ENCODE measurements around the gene PGPEP1. TPM values are rescaled to one million over a fixed set of nuclear protein-coding genes. Genes with fewer than 3 reads are reported as not detected.

The PGPEP1 gene
- total RNA-seq, 1 experiment from 2014 or later = 11.4 TPM

DNA sequence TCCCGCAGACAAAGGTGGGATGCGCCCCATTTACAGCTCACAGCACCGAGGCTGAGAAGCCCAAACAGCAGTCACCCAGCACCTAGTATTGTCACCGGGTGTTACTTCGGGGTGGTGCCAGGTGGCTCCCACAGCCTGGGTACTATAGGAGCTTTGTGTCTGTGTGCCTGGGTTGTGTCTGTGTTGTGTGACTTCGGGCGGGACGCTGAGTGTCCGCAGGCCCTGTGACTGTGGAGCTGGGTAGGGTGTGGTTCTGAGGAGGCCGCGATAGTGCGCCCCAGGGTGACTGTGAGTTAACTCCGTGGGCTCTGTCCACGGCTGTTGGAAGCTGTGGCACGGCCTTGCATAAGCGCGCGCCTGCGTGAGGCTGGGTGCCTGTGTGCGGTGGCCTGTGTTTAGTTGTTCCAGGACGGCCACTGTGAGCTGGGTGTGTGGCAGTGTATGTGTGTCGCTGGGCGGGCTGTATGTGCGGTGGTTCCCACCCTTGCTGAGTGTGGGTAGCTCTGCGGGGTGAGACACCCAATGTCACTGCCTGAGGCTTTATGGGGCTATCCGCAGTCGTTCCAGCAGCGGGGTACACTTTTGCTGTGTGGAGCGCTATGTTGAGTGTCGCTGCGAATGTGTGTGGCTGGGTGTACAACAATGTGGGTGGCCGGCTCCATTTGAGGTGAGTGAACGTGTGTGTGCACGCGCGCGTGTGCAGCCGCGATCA, 78.2 kb downstream of the PGPEP1 start:
- H3K27ac ChIP-seq (ENCODE audit: low read length) = no peak overlapping the region
- H3K4me2 ChIP-seq (ENCODE audit: low read length) = peak overlapping the region; percentile 99
- no peaks in the 10 kb centered on the region for H3K9me2 ChIP-seq (replicated peaks; ENCODE audit: low read length)
- peak; percentile 6 for ATAC-seq
- no peak overlapping the region; the same call in 1 of the 2 replicates for H3K9ac ChIP-seq (ENCODE audit: low read length)
- peaks cover 7% of the 10 kb centered on the region; the same call in 1 of the 2 replicates for H4K20me1 ChIP-seq (ENCODE audit: low read length)
- no peak for DNase-seq
- peak overlapping the region; percentile 91 for H2AFZ ChIP-seq (ENCODE audit: low read length)
- no TSS peak for BruUV-seq (replicated peaks)
- ChIA-PET CTCF (interaction anchor here (0.6 to 0.7 kb wide), 2 partner anchors 90 to 139 kb away, joined by 3 read pairs; no protein-coding TSS in a partner anchor), POLR2A (ENCODE audit: unreplicated experiment) (no interaction called here)
- peaks cover 37% of the 10 kb centered on the region for H3K4me1 ChIP-seq (ENCODE audit: insufficient read depth, low read length)
- TF ChIP-seq EZH2 (IDR thresholded peaks at IDR 0.05; ENCODE audit: low read length, unreplicated experiment) (no peak), EZH2phosphoT487 (IDR thresholded peaks at IDR 0.05; ENCODE audit: borderline replicate concordance, low read length) (no peak)
- TF ChIP-seq, protein P1, sequence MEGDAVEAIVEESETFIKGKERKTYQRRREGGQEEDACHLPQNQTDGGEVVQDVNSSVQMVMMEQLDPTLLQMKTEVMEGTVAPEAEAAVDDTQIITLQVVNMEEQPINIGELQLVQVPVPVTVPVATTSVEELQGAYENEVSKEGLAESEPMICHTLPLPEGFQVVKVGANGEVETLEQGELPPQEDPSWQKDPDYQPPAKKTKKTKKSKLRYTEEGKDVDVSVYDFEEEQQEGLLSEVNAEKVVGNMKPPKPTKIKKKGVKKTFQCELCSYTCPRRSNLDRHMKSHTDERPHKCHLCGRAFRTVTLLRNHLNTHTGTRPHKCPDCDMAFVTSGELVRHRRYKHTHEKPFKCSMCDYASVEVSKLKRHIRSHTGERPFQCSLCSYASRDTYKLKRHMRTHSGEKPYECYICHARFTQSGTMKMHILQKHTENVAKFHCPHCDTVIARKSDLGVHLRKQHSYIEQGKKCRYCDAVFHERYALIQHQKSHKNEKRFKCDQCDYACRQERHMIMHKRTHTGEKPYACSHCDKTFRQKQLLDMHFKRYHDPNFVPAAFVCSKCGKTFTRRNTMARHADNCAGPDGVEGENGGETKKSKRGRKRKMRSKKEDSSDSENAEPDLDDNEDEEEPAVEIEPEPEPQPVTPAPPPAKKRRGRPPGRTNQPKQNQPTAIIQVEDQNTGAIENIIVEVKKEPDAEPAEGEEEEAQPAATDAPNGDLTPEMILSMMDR (conservative IDR thresholded peaks at IDR 0.05; ENCODE audit: low read depth, low read length) = no peak
- H3K27me3 ChIP-seq (ENCODE audit: low read length) = no peaks in the 10 kb centered on the region
- intact Hi-C loops (cut with micrococcal nuclease) = loop anchor here (1.0 to 10.0 kb wide), 3 partner anchors 41 to 214 kb away; partner anchors contain the start of genes IQCN and RAB3A
- H3K79me2 ChIP-seq (ENCODE audit: low read length) = peaks cover 41% of the 10 kb centered on the region
- H3F3A ChIP-seq (ENCODE audit: low read length, unreplicated experiment) = no peaks in the 10 kb centered on the region
- H3K9me3 ChIP-seq (ENCODE audit: low read length) = no peaks in the 10 kb centered on the region
- H3K4me3 ChIP-seq (ENCODE audit: low read length) = peak overlapping the region; percentile 91
- no peaks in the 10 kb centered on the region for H3K36me3 ChIP-seq (ENCODE audit: low read depth, low read length)

DNA sequence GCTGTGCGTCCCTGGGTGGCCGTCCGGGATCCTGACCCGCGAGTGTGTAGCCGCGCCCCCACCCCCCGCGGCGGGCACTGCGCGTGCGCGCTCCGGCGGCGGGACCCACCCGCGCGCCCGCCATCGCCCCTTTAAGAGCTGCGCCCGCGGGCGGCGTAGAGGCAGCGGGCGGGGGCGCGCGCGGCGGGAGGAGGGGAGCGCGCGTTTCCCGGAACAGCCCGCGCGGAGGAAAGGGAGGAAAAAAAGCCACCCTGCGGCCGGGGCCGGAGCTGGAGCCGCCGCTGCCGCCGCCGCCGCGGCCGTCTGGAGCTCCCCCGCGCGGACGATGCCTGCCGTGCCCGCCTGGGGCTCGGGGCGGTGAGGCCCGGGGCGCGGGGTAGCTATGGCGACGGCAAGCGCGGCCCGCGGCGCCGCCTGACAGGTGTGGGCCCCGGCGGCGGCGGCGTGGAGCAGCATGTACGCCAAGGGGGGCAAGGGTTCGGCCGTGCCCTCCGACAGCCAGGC, 78.8 kb downstream of the PGPEP1 start, which contains the start of gene SSBP4:
TSS of gene SSBP4 (plus strand) at position 204 of the 504 bp plus-strand sequence. CDS start at position 455, 251 bp downstream.
- Histone ChIP-seq H3K79me2 (ENCODE audit: low read length) (peaks cover 47% of the 10 kb centered on the region), H3K4me3 (ENCODE audit: low read length) (peak within 1 kb of the TSS; percentile 91), H3K9me2 (replicated peaks; ENCODE audit: low read length) (no peaks in the 10 kb centered on the region), H3F3A (ENCODE audit: low read length, unreplicated experiment) (no peaks in the 10 kb centered on the region), H3K27ac (ENCODE audit: low read length) (no peak within 1 kb of the TSS), H3K9me3 (ENCODE audit: low read length) (no peaks in the 10 kb centered on the region), H3K27me3 (ENCODE audit: low read length) (no peaks in the 10 kb centered on the region), H2AFZ (ENCODE audit: low read length) (peak within 1 kb of the TSS; percentile 91), H3K4me2 (ENCODE audit: low read length) (peak within 1 kb of the TSS; percentile 99), H3K4me1 (ENCODE audit: insufficient read depth, low read length) (peaks cover 37% of the 10 kb centered on the region), H3K9ac (ENCODE audit: low read length) (peak within 1 kb of the TSS; percentile 75), H3K36me3 (ENCODE audit: low read depth, low read length) (no peaks in the 10 kb centered on the region), H4K20me1 (ENCODE audit: low read length) (peaks cover 11% of the 10 kb centered on the region; the same call in 1 of the 2 replicates)
- TF ChIP-seq EZH2 (IDR thresholded peaks at IDR 0.05; ENCODE audit: low read length, unreplicated experiment) = no peak
- TF ChIP-seq, protein P1 (conservative IDR thresholded peaks at IDR 0.05; ENCODE audit: low read depth, low read length) = no peak
- TF ChIP-seq EZH2phosphoT487 (IDR thresholded peaks at IDR 0.05; ENCODE audit: borderline replicate concordance, low read length) = no peak
- no TSS peak for BruUV-seq (replicated peaks)
- peak; percentile 85 for DNase-seq
- POLR2A ChIA-PET (ENCODE audit: unreplicated experiment) = interaction anchor here (0.6 kb wide), 2 partner anchors 91 to 264 kb away, joined by 3 read pairs; no protein-coding TSS in a partner anchor
- intact Hi-C loops (cut with micrococcal nuclease) = loop anchor here (1.0 to 10.0 kb wide), 3 partner anchors 42 to 214 kb away; partner anchors contain the start of genes IQCN and RAB3A
- peak; percentile 22 for ATAC-seq
- CTCF ChIA-PET = no interaction called here

Small RNA genes lying within 50 kb of the gene (microRNA-seq; reads per million reads assigned to microRNA genes)
- 3.0 reads per million, percentile 7 among the genes with 10 or more reads in this experiment for gene MIR3189 (ENCODE audit: unreplicated experiment)

Other genes with a start within 250 kb of the PGPEP1 start
- 6.7 and 8.1 TPM in 2 replicates for gene MAST3, start 242.8 kb upstream of the PGPEP1 start, total RNA-seq (2014; rRNA removed)
- 13.9 and 15.8 TPM in 2 replicates for gene PIK3R2, start 187.4 kb upstream of the PGPEP1 start, total RNA-seq (2014; rRNA removed)
- 31.1 and 35.0 TPM in 2 replicates for gene IFI30, start 166.8 kb upstream of the PGPEP1 start, total RNA-seq (2014; rRNA removed)
- 34.2 and 44.7 TPM in 2 replicates for gene MPV17L2, start 147.4 kb upstream of the PGPEP1 start, total RNA-seq (2014; rRNA removed)
- 5.7 and 6.7 TPM in 2 replicates for gene RAB3A, start 136.6 kb upstream of the PGPEP1 start, total RNA-seq (2014; rRNA removed)
- gene PDE4C, start 114.2 kb upstream of the PGPEP1 start, total RNA-seq (2014; rRNA removed) = 1.8 TPM in 1 of 2 replicates, not detected in the other
- gene IQCN, start 66.1 kb upstream of the PGPEP1 start, total RNA-seq (2014; rRNA removed) = 0.33 and 0.69 TPM in 2 replicates
- gene JUND, start 59.0 kb upstream of the PGPEP1 start, total RNA-seq (2014; rRNA removed) = 151 and 157 TPM in 2 replicates
- gene LSM4, start 17.5 kb upstream of the PGPEP1 start, total RNA-seq (2014; rRNA removed) = 713 and 856 TPM in 2 replicates
- 84.3 and 105 TPM in 2 replicates for gene GDF15, start 45.6 kb downstream of the PGPEP1 start, total RNA-seq (2014; rRNA removed)
- not detected in 2 replicates for gene LRRC25, start 57.0 kb downstream of the PGPEP1 start, total RNA-seq (2014; rRNA removed)
- gene SSBP4, start 78.8 kb downstream of the PGPEP1 start, total RNA-seq (2014; rRNA removed) = 97.5 and 99.9 TPM in 2 replicates
- 19.4 TPM in 2 replicates for gene ISYNA1, start 97.5 kb downstream of the PGPEP1 start, total RNA-seq (2014; rRNA removed)
- gene ELL, start 181.5 kb downstream of the PGPEP1 start, total RNA-seq (2014; rRNA removed) = 21.0 and 30.6 TPM in 2 replicates
- 243 and 278 TPM in 2 replicates for gene FKBP8, start 203.0 kb downstream of the PGPEP1 start, total RNA-seq (2014; rRNA removed)
- gene KXD1, start 217.3 kb downstream of the PGPEP1 start, total RNA-seq (2014; rRNA removed) = 137 and 162 TPM in 2 replicates
- gene UBA52, start 231.3 kb downstream of the PGPEP1 start, total RNA-seq (2014; rRNA removed) = 871 and 1,108 TPM in 2 replicates
- gene REX1BD, start 248.2 kb downstream of the PGPEP1 start, total RNA-seq (2014; rRNA removed) = 121 and 207 TPM in 2 replicates